T-cell (primary cell): ENCODE measurements around the gene SCAPER. TPM values are rescaled to one million over a fixed set of nuclear protein-coding genes. Genes with fewer than 3 reads are reported as not detected.

ENCODE experiments used
- ATAC-seq, 4 experiments: fragments of 200-7000 bp in 3 of 4; fragments of 150-1000 bp in 1 of 4; cut with Tn5 transposase; replicated peaks in 1 of 4; 1 replicate in 3 of 4; 2 replicates in 1 of 4; pipeline ENCODE4 v1.10.0; 2021; ENCODE audit warnings: moderate library complexity in 3 of 4, mild to moderate bottlenecking in 2 of 4, moderate number of reproducible peaks in 1 of 4
- CTCF ChIA-PET, 2 donors: fragments of 300-600 bp; sonication (Branson Sonifier 250); formaldehyde crosslinking; loops; one replicate each; lab custom pipeline; 2022; ENCODE audit warnings: antibody characterized with exemption in 2 of 2; lab: Charles Lee
- POLR2A ChIA-PET, 2 donors: fragments of 300-600 bp; sonication (Branson Sonifier 250); formaldehyde crosslinking; loops; one replicate each; lab custom pipeline; 2022; ENCODE audit warnings: antibody characterized with exemption in 2 of 2; lab: Charles Lee
- DNase-seq, 35 experiments: peaks; one replicate each; pipeline versions ENCODE4 v3.0.0 to v3.0.0-alpha.2; 2013 to 2023
- H3K27ac ChIP-seq: one replicate; pipeline ENCODE4 v1.5.1; 2013; ENCODE audit warnings: low read length
- H3K27me3 ChIP-seq, 2 experiments: replicated peaks in 1 of 2; 1 replicate in 1 of 2; 2 replicates in 1 of 2; pipeline versions ENCODE4 v1.6.1 to v1.7.0; 2013; ENCODE audit warnings: low read length in 1 of 2, mixed read lengths in 1 of 2; ENCODE audit not compliant: control insufficient read depth in 2 of 2, insufficient read depth in 2 of 2; ENCODE audit errors: extremely low read depth in 1 of 2
- H3K36me3 ChIP-seq, 2 donors: 1 replicate in 1 of 2; 2 replicates in 1 of 2; pipeline versions ENCODE4 v1.6.1 to v1.7.0; 2013; ENCODE audit warnings: low read length in 1 of 2; ENCODE audit not compliant: control insufficient read depth in 2 of 2, insufficient read depth in 1 of 2; ENCODE audit errors: extremely low read depth in 1 of 2
- H3K4me1 ChIP-seq, 2 experiments: 1 replicate in 1 of 2; 2 replicates in 1 of 2; pipeline versions ENCODE4 v1.6.1 to v1.7.0; 2013; ENCODE audit warnings: low read length in 2 of 2, mixed read lengths in 1 of 2; ENCODE audit not compliant: insufficient read depth in 2 of 2, control insufficient read depth in 1 of 2; ENCODE audit errors: extremely low read depth in 1 of 2
- H3K4me3 ChIP-seq, 2 donors: 1 replicate in 1 of 2; 2 replicates in 1 of 2; pipeline versions ENCODE4 v1.5.1 to v1.7.0; 2013; ENCODE audit warnings: mild to moderate bottlenecking in 2 of 2, low read length in 1 of 2, moderate library complexity in 1 of 2; ENCODE audit not compliant: control insufficient read depth in 1 of 2; ENCODE audit errors: extremely low read depth in 1 of 2
- H3K9me3 ChIP-seq: 2 replicates; pipeline ENCODE4 v1.7.0; 2013
- H3K27ac Mint-ChIP-seq, 2 donors: one replicate each; pipeline ENCODE4 v1.8.0; 2020 to 2021; ENCODE audit warnings: mild to moderate bottlenecking in 2 of 2, mixed read lengths in 2 of 2
- H3K27me3 Mint-ChIP-seq, 2 donors: one replicate each; pipeline ENCODE4 v1.8.0; 2021 to 2022; ENCODE audit warnings: mixed read lengths in 2 of 2
- H3K36me3 Mint-ChIP-seq: one replicate; pipeline ENCODE4 v1.8.0; 2021; ENCODE audit warnings: mixed read lengths
- H3K4me1 Mint-ChIP-seq, 3 donors: one replicate each; pipeline ENCODE4 v1.8.0; 2020 to 2022; ENCODE audit warnings: mixed read lengths in 3 of 3, mild to moderate bottlenecking in 1 of 3
- H3K4me3 Mint-ChIP-seq, 3 donors: one replicate each; pipeline ENCODE4 v1.8.0; 2020 to 2022; ENCODE audit warnings: mild to moderate bottlenecking in 3 of 3, mixed read lengths in 3 of 3, moderate library complexity in 3 of 3
- H3K9me3 Mint-ChIP-seq, 3 donors: one replicate each; pipeline ENCODE4 v1.8.0; 2020 to 2022; ENCODE audit warnings: mixed read lengths in 3 of 3
- WGBS: methylation state at CpG from one replicate; pipeline ENCODE4 v1.1.5; 2013; ENCODE audit warnings: missing lambda C conversion rate; ENCODE audit not compliant: insufficient coverage; 5-methylcytosine and 5-hydroxymethylcytosine counted together
- total RNA-seq, 35 experiments: library from RNA in 6 of 35; stranded (reverse) in 6 of 35; fragments of 120-200 nt in 1 of 35; gene quantifications; one replicate each; pipeline versions ENCODE4 v1.2.1 to v1.2.4 and lab custom pipeline; 2013 to 2026

Gene SCAPER
- total RNA-seq, 5 donors from 2014 or later (not counting 1 experiment from before 2014, with no cell fraction given) = 32.5 to 59.4 (median 44.1) TPM

DNA sequence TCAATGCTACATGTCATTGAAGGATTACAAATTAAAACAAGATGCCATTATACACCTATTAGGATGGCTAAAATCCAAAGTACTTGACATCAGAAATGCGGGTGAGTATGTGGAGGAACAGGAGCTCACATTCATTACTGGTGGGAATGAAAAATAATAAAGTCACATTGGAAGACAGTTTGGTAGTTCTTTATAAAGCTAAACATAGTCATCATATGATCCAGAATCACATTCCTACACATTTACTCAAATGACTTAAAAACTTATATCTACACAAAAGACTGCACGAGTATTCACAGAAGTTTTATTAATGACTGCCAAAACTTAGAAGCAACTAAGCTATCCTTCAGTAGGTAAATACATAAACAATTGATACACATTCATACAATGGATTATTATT, 421.4 kb downstream of the SCAPER start:
- H3K36me3 ChIP-seq = no peaks in the 10 kb centered on the region
- Mint-ChIP-seq H3K4me3 (no peak overlapping the region), H3K27ac (no peak overlapping the region), H3K4me1 (no peaks in the 10 kb centered on the region), H3K36me3 (peaks cover 7% of the 10 kb centered on the region), H3K27me3 (no peaks in the 10 kb centered on the region), H3K9me3 (no peaks in the 10 kb centered on the region)
- H3K4me1 ChIP-seq = no peaks in the 10 kb centered on the region
- no peaks in the 10 kb centered on the region for H3K27me3 ChIP-seq
- ATAC-seq (no peak), DNase-seq (no peak)
- no peak overlapping the region for H3K4me3 ChIP-seq
- no peaks in the 10 kb centered on the region for H3K9me3 ChIP-seq
- no CpG with 5 or more reads among the region's 2 CpGs for WGBS
- POLR2A ChIA-PET = no interaction called here
- CTCF ChIA-PET = no interaction called here
- H3K27ac ChIP-seq = no peak overlapping the region

DNA sequence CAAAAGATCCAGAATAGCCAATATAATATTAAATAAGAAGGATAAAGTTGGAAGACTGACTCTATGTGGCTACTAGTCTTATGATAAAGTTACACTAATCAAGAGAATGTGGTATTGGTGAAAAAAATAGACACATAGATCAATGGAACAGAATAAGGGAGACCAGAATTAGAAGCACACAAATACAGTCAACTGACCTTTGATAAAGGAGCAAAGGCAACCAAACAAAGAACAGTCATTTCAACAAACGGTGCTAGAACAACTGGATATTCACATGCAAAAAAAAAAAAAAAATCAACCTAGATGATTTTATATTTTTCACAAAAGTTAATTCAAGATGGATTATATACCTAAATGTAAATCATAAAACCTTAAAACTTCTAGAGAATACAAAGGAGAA, 422.1 kb downstream of the SCAPER start:
- Histone ChIP-seq H3K4me1 (no peaks in the 10 kb centered on the region), H3K36me3 (no peaks in the 10 kb centered on the region), H3K27me3 (no peaks in the 10 kb centered on the region), H3K4me3 (no peak overlapping the region), H3K27ac (no peak overlapping the region), H3K9me3 (no peaks in the 10 kb centered on the region)
- POLR2A ChIA-PET = no interaction called here
- H3K9me3 Mint-ChIP-seq = no peaks in the 10 kb centered on the region
- no peak overlapping the region for H3K27ac Mint-ChIP-seq
- CTCF ChIA-PET = no interaction called here
- H3K36me3 Mint-ChIP-seq = peaks cover 7% of the 10 kb centered on the region
- no CpG with 5 or more reads among the region's 1 CpG for WGBS
- H3K4me1 Mint-ChIP-seq = no peaks in the 10 kb centered on the region
- no peaks in the 10 kb centered on the region for H3K27me3 Mint-ChIP-seq
- ATAC-seq = no peak
- H3K4me3 Mint-ChIP-seq = no peak overlapping the region
- DNase-seq = no peak

DNA sequence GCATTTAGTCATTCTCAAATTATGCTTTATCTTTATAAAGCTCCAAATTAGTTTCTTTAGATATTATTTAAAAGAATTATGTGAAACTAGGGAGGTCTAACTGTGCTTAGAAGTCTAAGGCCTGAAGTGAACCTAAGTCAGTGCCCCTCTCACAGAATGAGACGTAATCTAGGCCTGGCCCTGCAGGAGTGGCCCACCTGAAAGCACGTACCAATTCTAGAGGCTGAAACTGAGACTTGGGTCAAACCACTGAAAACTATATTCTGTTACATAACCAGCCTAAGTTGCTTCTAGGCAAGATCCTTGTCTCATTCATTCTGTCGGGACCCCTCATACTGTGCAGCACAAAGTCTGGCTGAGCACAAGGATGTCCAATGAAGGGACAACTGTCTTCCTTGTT, 424.9 kb downstream of the SCAPER start:
- ATAC-seq (no peak), DNase-seq (no peak)
- no peaks in the 10 kb centered on the region for H3K27me3 ChIP-seq
- no peak overlapping the region for H3K4me3 ChIP-seq
- no peak overlapping the region for H3K27ac ChIP-seq
- no peaks in the 10 kb centered on the region for H3K36me3 ChIP-seq
- no peaks in the 10 kb centered on the region for H3K4me1 Mint-ChIP-seq
- H3K9me3 Mint-ChIP-seq = no peaks in the 10 kb centered on the region
- peaks cover 10% of the 10 kb centered on the region for H3K36me3 Mint-ChIP-seq
- no peaks in the 10 kb centered on the region for H3K4me1 ChIP-seq
- no peak overlapping the region for H3K27ac Mint-ChIP-seq
- H3K27me3 Mint-ChIP-seq = no peaks in the 10 kb centered on the region
- WGBS = 75% methylated on average over 2 of the region's 3 CpGs
- H3K9me3 ChIP-seq = no peaks in the 10 kb centered on the region
- no peak overlapping the region for H3K4me3 Mint-ChIP-seq
- ChIA-PET POLR2A (no interaction called here), CTCF (no interaction called here)

DNA sequence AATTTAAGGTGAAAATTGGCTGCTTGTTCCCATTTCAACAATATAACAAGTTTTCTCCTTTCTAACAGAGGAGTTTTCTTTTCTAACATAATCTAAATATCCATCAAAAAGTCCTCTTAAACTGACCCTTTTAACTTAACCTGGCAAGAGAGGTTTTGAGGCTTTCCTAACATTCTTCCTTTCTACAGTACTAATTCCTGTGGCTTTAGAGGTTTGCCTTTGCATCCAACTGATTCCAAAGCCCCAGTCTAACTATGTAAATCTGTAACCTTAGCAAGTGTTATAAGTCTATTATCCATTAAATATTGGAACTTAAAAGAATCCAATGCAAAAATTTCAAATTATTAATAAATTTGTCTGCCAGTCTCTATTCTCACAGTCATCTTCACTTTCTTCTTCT, 434.4 kb downstream of the SCAPER start:
- Mint-ChIP-seq H3K27me3 (no peaks in the 10 kb centered on the region), H3K36me3 (peaks cover 78% of the 10 kb centered on the region), H3K9me3 (peaks cover 8 to 36% (median 24%) of the 10 kb centered on the region in 3 donors), H3K27ac (no peak overlapping the region), H3K4me1 (no peaks in the 10 kb centered on the region), H3K4me3 (no peak overlapping the region)
- DNase-seq (no peak), ATAC-seq (no peak)
- ChIA-PET CTCF (no interaction called here), POLR2A (no interaction called here)
- Histone ChIP-seq H3K27ac (no peak overlapping the region), H3K36me3 (peaks cover 4 to 10% of the 10 kb centered on the region in 2 donors), H3K27me3 (no peaks in the 10 kb centered on the region), H3K4me3 (no peak overlapping the region), H3K4me1 (peaks cover 0 to 2% of the 10 kb centered on the region in 2 experiments), H3K9me3 (peaks cover 4% of the 10 kb centered on the region)

DNA sequence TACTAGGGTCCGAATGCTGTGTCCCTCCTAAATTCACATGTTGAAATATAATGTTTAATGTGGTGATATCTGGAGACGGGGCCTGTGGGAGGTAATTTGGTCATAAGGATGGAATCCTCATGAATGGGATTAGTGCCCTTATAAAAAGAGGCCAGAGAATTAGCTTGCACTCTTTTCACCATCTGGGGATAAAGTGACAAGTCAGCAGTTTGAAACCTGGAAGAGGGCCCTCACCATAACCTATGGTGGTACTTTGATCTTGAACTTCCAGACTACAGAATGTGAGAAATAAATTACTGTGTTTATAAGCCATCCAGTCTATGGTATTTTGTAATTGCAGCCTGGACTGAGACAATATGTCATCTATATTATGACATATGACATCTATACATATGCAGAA, 436.4 kb downstream of the SCAPER start:
- no peaks in the 10 kb centered on the region for H3K27me3 ChIP-seq
- ChIA-PET CTCF (no interaction called here), POLR2A (no interaction called here)
- DNase-seq (no peak), ATAC-seq (no peak)
- H3K27ac ChIP-seq = no peak overlapping the region
- WGBS = no CpG with 5 or more reads among the region's 2 CpGs
- Mint-ChIP-seq H3K9me3 (peaks cover 10 to 41% (median 24%) of the 10 kb centered on the region in 3 donors), H3K27me3 (no peaks in the 10 kb centered on the region), H3K4me1 (no peaks in the 10 kb centered on the region), H3K4me3 (no peak overlapping the region), H3K36me3 (peaks cover 87% of the 10 kb centered on the region), H3K27ac (no peak overlapping the region)
- H3K4me1 ChIP-seq = peaks cover 0 to 2% of the 10 kb centered on the region in 2 experiments
- no peak overlapping the region for H3K4me3 ChIP-seq
- H3K9me3 ChIP-seq = peaks cover 4% of the 10 kb centered on the region
- peaks cover 4 to 10% of the 10 kb centered on the region in 2 donors for H3K36me3 ChIP-seq

DNA sequence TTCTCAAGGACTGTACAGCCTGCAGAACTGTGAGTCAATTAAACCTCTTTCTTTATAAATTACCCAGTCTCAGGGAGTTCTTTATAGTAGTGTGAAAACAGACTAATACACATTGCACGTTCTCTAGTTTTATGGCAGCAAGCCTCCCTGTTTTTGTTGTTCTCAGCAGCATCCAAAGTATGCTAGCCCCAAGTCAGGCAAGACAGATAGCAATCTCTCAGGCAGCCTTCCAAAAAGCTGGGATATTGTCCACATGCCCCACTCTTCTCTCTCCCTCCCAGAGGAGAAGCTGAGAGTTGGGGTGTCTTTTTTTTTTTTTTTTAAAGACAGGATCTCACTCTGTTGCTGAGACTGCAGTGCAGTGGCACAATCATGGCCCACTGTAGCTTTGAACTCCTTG, 438.0 kb downstream of the SCAPER start:
- peaks cover 4 to 12% of the 10 kb centered on the region in 2 donors for H3K36me3 ChIP-seq
- POLR2A ChIA-PET = interaction anchor here in 1 of 2 donors (0.6 kb wide), 1 partner anchor 681 kb away, joined by 3 read pairs; no protein-coding TSS in a partner anchor
- WGBS = no CpG with 5 or more reads among the region's 1 CpG

DNA sequence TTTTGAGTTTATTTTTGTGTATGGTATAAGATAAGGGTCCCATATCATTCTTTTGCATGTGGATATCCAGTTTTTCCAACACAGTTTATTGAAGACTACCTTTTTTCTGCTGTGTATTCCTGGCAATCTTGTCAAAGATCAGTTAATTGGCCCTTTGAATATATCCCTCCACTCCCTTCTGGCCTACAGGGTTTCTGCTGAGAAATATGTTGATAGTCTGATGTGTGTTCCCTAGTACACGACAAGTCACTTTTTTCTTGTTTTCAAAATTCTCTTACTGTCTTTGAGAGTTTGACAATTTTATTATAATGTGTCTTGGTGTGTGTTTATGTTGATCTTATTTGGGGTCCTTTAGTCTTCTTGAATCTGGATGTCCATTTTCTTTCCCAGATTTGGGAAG, 439.4 kb downstream of the SCAPER start:
- CTCF ChIA-PET = no interaction called here

More for the DNA sequence above, 438.0 kb downstream of the SCAPER start:
- no peak overlapping the region for H3K4me3 ChIP-seq
- no peaks in the 10 kb centered on the region for H3K27me3 ChIP-seq
- H3K27me3 Mint-ChIP-seq = no peaks in the 10 kb centered on the region
- no peak overlapping the region for H3K27ac Mint-ChIP-seq
- no peak for DNase-seq
- peaks cover 10 to 43% (median 25%) of the 10 kb centered on the region in 3 donors for H3K9me3 Mint-ChIP-seq
- H3K4me1 Mint-ChIP-seq = no peaks in the 10 kb centered on the region
- CTCF ChIA-PET = no interaction called here
- no peak for ATAC-seq
- peaks cover 4% of the 10 kb centered on the region for H3K9me3 ChIP-seq
- H3K4me3 Mint-ChIP-seq = no peak overlapping the region
- H3K27ac ChIP-seq = no peak overlapping the region
- H3K36me3 Mint-ChIP-seq = peaks cover 89% of the 10 kb centered on the region
- peaks cover 0 to 2% of the 10 kb centered on the region in 2 experiments for H3K4me1 ChIP-seq

More for the DNA sequence above, 439.4 kb downstream of the SCAPER start:
- no peak overlapping the region for H3K4me3 ChIP-seq
- DNase-seq (no peak), ATAC-seq (no peak)
- H3K9me3 Mint-ChIP-seq = peaks cover 10 to 41% (median 26%) of the 10 kb centered on the region in 3 donors
- H3K4me1 ChIP-seq = peaks cover 0 to 2% of the 10 kb centered on the region in 2 experiments
- H3K4me3 Mint-ChIP-seq = no peak overlapping the region
- H3K27ac ChIP-seq = no peak overlapping the region
- H3K36me3 ChIP-seq = peaks cover 4 to 13% of the 10 kb centered on the region in 2 donors
- H3K27ac Mint-ChIP-seq = no peak overlapping the region
- H3K4me1 Mint-ChIP-seq = no peaks in the 10 kb centered on the region
- H3K36me3 Mint-ChIP-seq = peaks cover 88% of the 10 kb centered on the region
- peaks cover 4% of the 10 kb centered on the region for H3K9me3 ChIP-seq
- no peaks in the 10 kb centered on the region for H3K27me3 Mint-ChIP-seq
- WGBS = no CpG with 5 or more reads among the region's 1 CpG
- POLR2A ChIA-PET = no interaction called here
- no peaks in the 10 kb centered on the region for H3K27me3 ChIP-seq
